GM12874 (cell line): ENCODE results near the gene SPAG8.

ENCODE experiments used
- TF ChIP-seq, protein P1 (sequence below): IDR thresholded peaks from 2 replicates; pipeline ENCODE4 v1.5.1; 2011; ENCODE audit warnings: low read depth, mild to moderate bottlenecking, control low read depth, low read length, moderate library complexity; ENCODE audit not compliant: insufficient read depth

The SPAG8 gene

DNA sequence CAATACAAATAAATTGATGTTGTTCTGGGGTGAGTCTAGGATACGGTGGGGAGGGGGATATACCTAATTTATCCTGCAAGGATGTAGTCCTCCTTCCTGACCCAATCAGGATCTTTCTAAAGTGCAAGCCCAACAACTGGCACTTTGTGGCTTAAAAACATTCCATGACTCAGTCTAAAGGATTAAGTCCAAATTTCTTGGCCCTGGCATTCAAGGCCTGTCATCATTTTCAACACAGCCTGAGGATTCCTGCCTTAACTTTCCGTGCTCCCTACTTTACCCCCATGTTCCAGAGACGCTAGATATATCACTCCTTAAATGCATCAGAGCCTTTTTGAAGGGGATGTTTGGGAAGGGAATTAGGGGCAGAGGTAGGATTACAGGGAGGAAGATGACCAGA is 15.4 kb upstream of the SPAG8 start:
- TF ChIP-seq, protein P1, sequence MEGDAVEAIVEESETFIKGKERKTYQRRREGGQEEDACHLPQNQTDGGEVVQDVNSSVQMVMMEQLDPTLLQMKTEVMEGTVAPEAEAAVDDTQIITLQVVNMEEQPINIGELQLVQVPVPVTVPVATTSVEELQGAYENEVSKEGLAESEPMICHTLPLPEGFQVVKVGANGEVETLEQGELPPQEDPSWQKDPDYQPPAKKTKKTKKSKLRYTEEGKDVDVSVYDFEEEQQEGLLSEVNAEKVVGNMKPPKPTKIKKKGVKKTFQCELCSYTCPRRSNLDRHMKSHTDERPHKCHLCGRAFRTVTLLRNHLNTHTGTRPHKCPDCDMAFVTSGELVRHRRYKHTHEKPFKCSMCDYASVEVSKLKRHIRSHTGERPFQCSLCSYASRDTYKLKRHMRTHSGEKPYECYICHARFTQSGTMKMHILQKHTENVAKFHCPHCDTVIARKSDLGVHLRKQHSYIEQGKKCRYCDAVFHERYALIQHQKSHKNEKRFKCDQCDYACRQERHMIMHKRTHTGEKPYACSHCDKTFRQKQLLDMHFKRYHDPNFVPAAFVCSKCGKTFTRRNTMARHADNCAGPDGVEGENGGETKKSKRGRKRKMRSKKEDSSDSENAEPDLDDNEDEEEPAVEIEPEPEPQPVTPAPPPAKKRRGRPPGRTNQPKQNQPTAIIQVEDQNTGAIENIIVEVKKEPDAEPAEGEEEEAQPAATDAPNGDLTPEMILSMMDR = no peak

DNA sequence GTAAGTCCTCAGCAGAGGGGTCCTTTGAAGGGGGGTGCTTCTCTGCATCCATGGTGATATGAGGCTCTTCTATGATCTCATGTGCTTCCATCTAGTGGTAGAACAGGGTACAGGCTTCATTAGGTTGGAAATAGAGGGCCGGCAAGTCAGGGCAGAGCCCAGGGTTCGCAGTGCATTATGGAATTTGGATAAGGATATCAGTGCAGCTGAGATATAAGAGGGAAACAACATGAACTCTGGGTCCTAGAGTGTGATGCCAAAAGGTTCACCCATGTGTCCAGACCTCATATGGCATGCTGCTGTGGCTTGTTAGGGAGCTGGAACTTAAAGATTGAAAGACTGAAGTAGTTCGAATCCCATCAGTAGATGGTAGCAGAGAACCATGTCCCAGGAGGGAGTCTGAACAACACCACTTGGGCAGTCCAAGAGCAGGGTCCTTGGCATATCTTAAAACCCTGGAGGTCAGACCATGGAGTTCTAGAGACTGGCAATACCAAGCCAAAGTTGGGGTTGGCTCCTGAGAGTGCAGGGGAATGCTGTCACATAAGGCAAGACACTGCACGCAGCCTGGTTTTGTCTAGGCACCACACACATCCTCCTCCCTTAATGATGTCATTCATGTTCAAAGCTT is 14.1 kb upstream of the SPAG8 start:
- TF ChIP-seq, protein P1 = peak; percentile 76

DNA sequence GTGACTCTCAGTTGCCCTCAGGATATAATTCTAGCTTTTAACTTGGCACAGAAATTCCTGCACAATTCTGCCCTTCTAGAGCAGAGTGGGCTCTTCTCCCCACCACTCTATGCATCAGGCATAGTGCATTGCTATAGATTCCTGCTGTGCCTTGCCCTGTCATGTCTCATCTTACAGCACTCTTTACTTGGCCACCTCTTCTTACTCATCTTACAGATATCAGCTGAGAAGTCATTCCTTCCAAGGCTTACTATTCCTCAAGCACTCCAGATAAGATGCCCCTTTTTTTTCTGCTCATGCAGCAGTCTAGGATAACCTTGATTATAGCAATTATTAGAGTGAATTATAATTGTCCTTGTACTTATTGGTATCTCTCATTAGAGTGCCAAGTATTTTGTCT is 10.9 kb upstream of the SPAG8 start:
- TF ChIP-seq, protein P1 = no peak

DNA sequence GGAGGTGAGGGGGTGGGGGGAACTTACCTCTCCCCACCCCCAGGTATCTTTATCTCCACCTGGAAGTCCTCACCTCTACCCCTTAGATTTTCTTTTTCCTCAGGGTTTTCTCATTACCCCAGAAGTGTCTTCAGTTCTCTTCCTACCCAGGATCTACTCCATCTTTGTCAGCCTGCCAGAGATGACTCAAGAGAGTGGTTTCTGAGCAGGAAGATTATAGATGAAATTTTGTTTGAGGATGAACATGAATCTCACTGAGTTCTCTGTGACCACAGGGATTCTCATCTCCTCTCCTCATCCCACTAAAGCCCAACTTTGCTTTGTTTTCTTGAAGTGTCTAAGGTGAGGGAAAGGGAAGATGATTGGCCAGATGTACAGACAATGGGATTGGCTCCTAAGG is 8.0 kb upstream of the SPAG8 start:
- TF ChIP-seq, protein P1 = no peak

DNA sequence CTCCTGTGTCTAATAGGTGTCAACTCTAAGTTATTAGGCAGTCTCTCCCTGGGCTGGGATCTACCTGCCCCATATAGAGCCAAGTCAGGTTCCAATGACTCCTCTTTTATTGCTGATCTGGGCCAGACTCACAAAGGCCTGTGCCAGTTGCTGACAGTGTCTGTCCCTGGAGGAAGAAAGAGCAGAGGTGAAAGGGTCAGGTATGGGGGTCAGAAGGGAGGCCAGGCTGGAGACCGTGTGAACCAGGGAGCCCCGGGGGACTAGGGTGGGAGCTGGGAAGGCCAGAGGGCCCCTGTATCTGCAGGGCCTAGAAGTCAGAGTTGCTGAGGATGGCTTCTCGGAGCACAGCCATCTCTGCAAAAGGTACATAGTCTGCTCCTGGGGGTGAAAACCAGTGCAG is 6.3 kb upstream of the SPAG8 start:
- TF ChIP-seq, protein P1 = no peak

DNA sequence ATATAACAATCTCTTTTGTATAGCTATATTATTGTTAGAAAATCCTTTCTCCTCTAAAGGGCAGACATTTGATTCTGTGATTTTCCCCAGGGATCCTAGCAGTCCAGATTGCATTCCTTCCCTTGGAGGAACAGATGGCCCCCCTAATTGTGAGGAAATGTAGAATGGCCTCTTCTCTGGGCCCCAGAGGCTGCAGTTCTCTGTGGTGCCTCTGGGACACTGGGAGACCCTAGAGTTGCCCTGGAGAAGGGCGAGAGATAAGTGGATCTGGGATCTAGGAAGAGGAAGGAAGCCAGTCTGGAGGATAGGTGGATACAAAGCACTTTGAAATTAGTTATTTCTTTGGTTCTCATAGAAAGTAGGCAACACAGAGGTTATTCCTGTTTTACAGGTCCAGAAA is 4.6 kb upstream of the SPAG8 start:
- TF ChIP-seq, protein P1 = no peak

DNA sequence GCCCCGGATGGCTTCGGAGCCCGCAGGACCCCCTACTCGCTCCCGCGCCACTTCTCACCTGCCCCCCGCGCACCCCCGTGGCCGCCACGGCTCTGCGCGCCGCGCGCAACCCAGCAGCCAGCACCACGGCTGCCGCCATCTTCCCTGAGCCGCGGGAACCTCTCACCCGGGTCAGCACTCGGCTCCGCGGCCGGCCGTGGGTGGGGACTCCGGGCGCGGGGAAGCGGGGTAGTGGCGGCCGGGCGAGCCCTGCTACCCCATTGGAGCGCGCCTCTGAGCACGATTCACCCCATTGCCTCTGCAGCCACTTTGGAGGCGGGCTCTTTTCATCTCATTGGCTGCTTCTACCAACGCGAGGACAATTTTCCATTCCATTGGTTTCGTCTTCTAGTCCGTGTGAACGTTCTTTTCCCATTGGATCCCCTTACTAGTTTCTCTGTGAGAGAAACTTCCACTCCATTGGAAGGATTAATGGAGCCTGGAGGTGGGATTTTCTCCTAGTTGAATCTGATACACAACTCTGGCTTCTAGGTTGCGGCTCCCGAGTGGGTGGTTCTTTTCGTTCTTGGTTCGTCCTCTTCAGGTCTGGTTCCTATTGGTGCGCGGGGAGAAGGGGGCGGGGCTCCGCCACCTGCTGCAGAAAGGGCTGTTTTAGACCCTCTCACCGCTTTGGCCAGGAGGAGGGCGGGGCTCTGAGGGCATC is 2.9 kb upstream of the SPAG8 start, which contains the start of gene HINT2:
TSS of gene HINT2 (minus strand) at position 202 of the 703 bp plus-strand sequence. CDS start at position 139, 63 bp downstream.
- TF ChIP-seq, protein P1 = no peak
